ENCODE measurements around the gene TLCD3B. TPM values are rescaled to one million over a fixed set of nuclear protein-coding genes. Genes with fewer than 3 reads are reported as not detected.

The TLCD3B gene
- total and polyA plus RNA-seq, 2 of the 4 experiments (the other 2 are of a cell fraction) = 0.19 TPM; not detected in 1

- dilution Hi-C loops (cut with HindIII; ENCODE audit: low sequenced_read_pairs, unreplicated experiment) = no loop called here
- Histone ChIP-seq H2AK9ac (replicated peaks; ENCODE audit: low read depth, low read length, poor library complexity) (no peak overlapping the region), H3K27me3 (ENCODE audit: control insufficient read depth, insufficient read depth, low read length) (no peaks in the 10 kb centered on the region), H4K8ac (ENCODE audit: low read depth in 2 of 2, low read length in 2 of 2) (no peak overlapping the region), H2BK5ac (ENCODE audit: low read depth, low read length, poor library complexity, severe bottlenecking) (no peak overlapping the region), H3K56ac (ENCODE audit: extremely low read depth, insufficient read depth, low read length) (no peak overlapping the region), H3K4me3 (ENCODE audit: insufficient read depth, low read depth, low read length) (no peak overlapping the region), H2BK15ac (ENCODE audit: low read depth, low read length) (no peak overlapping the region), H4K20me1 (ENCODE audit: insufficient read depth, low read length) (peaks cover 44% of the 10 kb centered on the region), H2BK20ac (ENCODE audit: low read depth, low read length) (no peak overlapping the region), H3K27ac (ENCODE audit: insufficient read depth, low read length) (no peak overlapping the region), H3K4ac (ENCODE audit: low read depth, low read length) (no peak overlapping the region), H3K9me1 (ENCODE audit: insufficient read depth, low read length) (peaks cover 28% of the 10 kb centered on the region), H4K5ac (ENCODE audit: low read depth, low read length) (no peak overlapping the region), H3K23ac (ENCODE audit: low read depth, low read length) (no peak overlapping the region), H3K4me1 (ENCODE audit: control insufficient read depth, insufficient read depth, low read length) (peaks cover 13% of the 10 kb centered on the region; the same call in 1 of the 2 replicates), H3K79me1 (ENCODE audit: low read depth in 1 of 2, low read length in 2 of 2) (peaks cover 11 to 71% of the 10 kb centered on the region in 2 experiments), H3K14ac (replicated peaks; ENCODE audit: low read depth, low read length) (no peak overlapping the region), H2AK5ac (ENCODE audit: low read depth, low read length) (no peak overlapping the region), H3K4me2 (ENCODE audit: low read depth, low read length) (no peak overlapping the region), H4K91ac (ENCODE audit: insufficient read depth, low read depth, low read length) (no peak overlapping the region), H2BK120ac (ENCODE audit: low read depth, low read length) (no peak overlapping the region), H2AFZ (replicated peaks; ENCODE audit: low read length, poor library complexity) (no peak overlapping the region), H3K36me3 (ENCODE audit: control insufficient read depth, insufficient read depth, low read length) (peaks cover 49% of the 10 kb centered on the region), H3K18ac (ENCODE audit: low read depth, low read length) (no peak overlapping the region), H3K9ac (ENCODE audit: low read depth, low read length) (no peak overlapping the region), H3K9me3 (ENCODE audit: control insufficient read depth, insufficient read depth, low read length) (no peaks in the 10 kb centered on the region)
- BruUV-seq (replicated peaks) = no TSS peak
- in situ Hi-C loops (cut with MboI; ENCODE audit: low sequenced_read_pairs) = no loop called here
- ChIA-PET POLR2A (ENCODE audit: unreplicated experiment) (no interaction called here), CTCF (no interaction called here)
- DNase-seq = no peak
- intact Hi-C loops (cut with micrococcal nuclease) = no loop called here
- 100% methylated on average over 1 of the region's 9 CpGs; no CpG with 5 or more reads in 1 of the 2 experiments for WGBS, 2 experiments (ENCODE audit: extremely low coverage in 2 of 2, insufficient read length in 1 of 2)
- ATAC-seq (ENCODE audit: low read depth) = no peak
- TF ChIP-seq MXI1 (IDR thresholded peaks at IDR 0.05; ENCODE audit: borderline replicate concordance, low read depth, low read length) (no peak), NFE2L2 (IDR thresholded peaks at IDR 0.05; ENCODE audit: low read depth, low read length) (no peak), CHD1 (IDR thresholded peaks at IDR 0.05; ENCODE audit: low read depth, low read length) (no peak), RAD21 (IDR thresholded peaks at IDR 0.05; ENCODE audit: low read length) (no peak), POLR2A (IDR thresholded peaks at IDR 0.05; ENCODE audit: low read depth, low read length) (no peak), MAZ (IDR thresholded peaks at IDR 0.05; ENCODE audit: borderline replicate concordance, low read depth, low read length) (no peak), RCOR1 (IDR thresholded peaks at IDR 0.05; ENCODE audit: insufficient replicate concordance, low read length) (no peak), FOS (IDR thresholded peaks at IDR 0.05; ENCODE audit: low read depth, low read length) (no peak), SMC3 (IDR thresholded peaks at IDR 0.05; ENCODE audit: low read depth, low read length) (no peak), USF2 (IDR thresholded peaks at IDR 0.05; ENCODE audit: low read depth, low read length) (no peak), MAFK (IDR thresholded peaks at IDR 0.05; ENCODE audit: low read depth, low read length) (no peak), BHLHE40 (IDR thresholded peaks at IDR 0.05; ENCODE audit: low read depth, low read length) (no peak), RFX5 (IDR thresholded peaks at IDR 0.05; ENCODE audit: low read depth, low read length) (no peak), CTCF (conservative IDR thresholded peaks at IDR 0.05; ENCODE audit: low read depth, low read length) (no peak), CEBPB (IDR thresholded peaks at IDR 0.05; ENCODE audit: low read depth, low read length) (no peak), ELK1 (IDR thresholded peaks at IDR 0.05; ENCODE audit: borderline replicate concordance, low read depth, low read length) (no peak)
Measured at GRCh38 chr16:29978564-29979270, 52.4 kb downstream of the TLCD3B start.
